WI38 (cell line): ENCODE data around the gene CH25H.
"Not testable (repeated sequence)": the region's sequence is repeated elsewhere in the genome, so short reads cannot be mapped to it uniquely, and the experiment has no call there.

Source experiments
- H3K4me3 ChIP-seq: 2 replicates; pipeline ENCODE4 v1.5.1; 2011; ENCODE audit warnings: low read depth, mild to moderate bottlenecking, control low read depth, low read length
- TF ChIP-seq, protein P1 (sequence below): IDR thresholded peaks from 2 replicates; pipeline ENCODE4 v1.5.1; 2012; ENCODE audit warnings: low read depth, mild to moderate bottlenecking, control low read depth, low read length

Gene CH25H

DNA sequence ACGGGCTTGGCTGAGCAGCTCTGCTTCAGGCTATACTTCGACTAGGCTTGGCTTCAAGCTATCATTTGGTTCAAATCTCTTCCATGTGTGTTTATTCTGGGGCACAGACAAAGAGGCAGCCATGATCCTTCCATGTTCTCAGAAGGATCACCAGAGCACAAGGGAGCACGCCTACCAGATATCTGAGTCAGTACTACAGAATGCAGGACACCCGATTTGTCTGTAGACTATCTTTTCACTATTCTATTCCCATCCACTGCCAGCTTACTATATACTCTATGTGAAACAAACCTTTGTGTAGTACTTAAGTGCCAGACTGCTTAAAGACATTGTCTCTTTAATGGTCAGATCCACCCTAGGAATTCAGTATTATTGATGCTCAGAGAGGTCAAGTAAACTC is 35.1 kb downstream of the CH25H start:
- TF ChIP-seq, protein P1, sequence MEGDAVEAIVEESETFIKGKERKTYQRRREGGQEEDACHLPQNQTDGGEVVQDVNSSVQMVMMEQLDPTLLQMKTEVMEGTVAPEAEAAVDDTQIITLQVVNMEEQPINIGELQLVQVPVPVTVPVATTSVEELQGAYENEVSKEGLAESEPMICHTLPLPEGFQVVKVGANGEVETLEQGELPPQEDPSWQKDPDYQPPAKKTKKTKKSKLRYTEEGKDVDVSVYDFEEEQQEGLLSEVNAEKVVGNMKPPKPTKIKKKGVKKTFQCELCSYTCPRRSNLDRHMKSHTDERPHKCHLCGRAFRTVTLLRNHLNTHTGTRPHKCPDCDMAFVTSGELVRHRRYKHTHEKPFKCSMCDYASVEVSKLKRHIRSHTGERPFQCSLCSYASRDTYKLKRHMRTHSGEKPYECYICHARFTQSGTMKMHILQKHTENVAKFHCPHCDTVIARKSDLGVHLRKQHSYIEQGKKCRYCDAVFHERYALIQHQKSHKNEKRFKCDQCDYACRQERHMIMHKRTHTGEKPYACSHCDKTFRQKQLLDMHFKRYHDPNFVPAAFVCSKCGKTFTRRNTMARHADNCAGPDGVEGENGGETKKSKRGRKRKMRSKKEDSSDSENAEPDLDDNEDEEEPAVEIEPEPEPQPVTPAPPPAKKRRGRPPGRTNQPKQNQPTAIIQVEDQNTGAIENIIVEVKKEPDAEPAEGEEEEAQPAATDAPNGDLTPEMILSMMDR = no peak
- H3K4me3 ChIP-seq = no peak overlapping the region

DNA sequence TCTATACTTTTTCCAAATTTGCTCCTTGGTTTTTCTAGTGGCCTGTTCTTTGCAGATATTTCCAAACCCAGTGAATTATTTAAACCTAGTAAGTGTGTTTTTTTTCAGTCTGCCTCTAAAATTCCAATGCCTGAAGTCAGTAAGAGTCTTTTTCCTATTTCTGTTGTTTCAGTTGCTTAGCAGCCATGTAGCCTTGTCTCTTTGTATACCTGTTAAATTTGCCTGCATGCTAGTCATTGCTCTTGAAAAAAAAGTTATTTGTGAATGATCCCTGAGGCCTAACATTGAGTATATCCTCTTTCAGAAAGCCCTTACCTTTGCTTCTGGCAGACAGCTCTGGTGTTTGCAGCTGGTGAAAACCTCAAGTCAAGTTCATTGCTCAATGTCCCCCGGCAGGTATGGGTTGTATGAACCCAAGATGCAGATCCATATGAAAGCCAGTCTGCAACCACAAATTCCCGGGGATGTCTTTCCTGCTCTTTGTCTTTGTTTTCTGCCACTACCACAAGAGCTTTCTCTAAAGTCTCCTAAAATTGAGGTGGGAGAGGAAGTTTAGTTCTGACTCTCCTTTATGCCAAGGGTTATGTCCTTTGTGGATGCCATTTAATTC is 35.7 kb downstream of the CH25H start:
- TF ChIP-seq, protein P1 = no peak
- H3K4me3 ChIP-seq = no peak overlapping the region

DNA sequence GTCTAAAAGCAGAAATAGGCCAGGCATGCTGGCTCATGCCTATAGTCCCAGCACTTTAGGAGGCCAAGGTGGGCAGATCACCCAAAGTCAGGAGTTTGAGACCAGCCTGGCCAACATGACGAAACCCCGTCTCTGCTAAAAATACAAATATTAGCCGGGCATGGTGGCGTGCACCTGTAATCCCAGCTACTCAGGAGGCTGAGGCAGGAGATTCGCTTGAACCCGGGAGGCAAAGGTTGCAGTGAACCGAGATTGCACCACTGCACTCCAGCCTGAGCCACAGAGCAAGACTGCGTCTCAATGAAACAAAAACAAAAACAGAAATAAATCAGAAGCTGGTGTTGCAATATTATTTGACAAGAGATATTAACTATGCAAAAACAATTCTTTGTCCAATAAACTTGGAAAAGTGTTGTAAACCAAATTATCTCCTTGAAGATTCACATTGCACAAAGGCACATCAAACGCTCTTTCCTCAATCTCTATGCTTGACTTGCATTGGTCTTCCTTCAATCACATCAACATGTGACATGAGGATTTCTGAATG is 38.7 kb downstream of the CH25H start:
- not testable (repeated sequence) for H3K4me3 ChIP-seq

DNA sequence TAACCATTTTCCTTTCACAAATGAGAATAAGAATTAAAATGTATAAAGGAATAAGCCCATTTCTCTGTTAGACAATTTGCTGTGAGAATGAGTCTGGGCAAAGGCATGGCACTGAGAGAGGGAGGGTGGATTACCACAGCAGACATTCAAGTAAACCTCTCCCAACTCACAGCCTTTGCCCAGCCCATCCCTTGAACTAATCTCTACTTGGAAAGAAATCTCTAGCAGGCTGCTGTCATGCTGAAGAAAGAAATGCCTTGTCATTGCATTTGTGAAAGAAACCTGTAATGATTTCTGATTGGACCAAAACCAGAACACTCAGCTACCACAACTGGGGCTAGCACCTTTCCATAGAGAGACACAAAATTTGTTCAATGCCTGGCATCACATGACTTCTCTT is 39.2 kb downstream of the CH25H start:
- no peak overlapping the region for H3K4me3 ChIP-seq
- TF ChIP-seq, protein P1 = no peak

DNA sequence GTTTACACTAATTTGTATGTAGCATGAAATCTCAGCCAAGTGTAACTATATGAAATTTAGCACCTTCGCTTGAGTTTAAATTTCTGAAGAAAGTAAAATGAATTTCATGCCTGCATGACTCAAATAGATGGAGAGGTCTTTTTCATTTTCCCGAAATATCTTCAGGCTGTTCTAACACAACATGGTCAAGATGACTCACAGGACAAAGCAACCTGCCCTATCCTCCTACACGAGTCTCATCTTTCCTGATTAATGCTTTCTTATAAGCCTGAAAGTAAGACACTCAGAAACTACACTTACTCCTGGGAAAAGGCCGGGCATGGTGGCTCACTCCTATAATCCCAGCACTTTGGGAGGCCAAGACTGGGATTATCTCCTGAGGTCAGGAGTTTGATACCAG is 41.2 kb downstream of the CH25H start:
- no peak overlapping the region for H3K4me3 ChIP-seq
- TF ChIP-seq, protein P1 = no peak

DNA sequence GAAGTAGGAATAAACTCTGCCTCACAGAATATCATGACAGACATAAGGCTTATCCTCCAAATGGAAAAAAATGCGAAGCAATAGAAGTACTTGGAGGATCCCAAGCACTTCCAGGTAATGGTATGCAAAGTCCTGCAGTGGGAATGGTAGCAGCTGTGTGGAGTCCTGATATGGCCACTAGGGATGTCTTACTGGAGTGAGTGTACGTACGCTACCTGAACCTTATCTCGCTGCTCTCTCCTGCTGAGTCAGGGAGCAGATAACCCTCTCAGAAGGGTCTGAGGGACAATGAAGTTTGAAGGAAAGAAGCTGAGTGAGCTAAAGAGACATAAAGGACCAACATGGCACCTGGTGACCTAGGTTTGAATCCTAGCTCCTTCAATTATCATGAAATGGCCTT is 42.2 kb downstream of the CH25H start:
- TF ChIP-seq, protein P1 = no peak
- no peak overlapping the region for H3K4me3 ChIP-seq

DNA sequence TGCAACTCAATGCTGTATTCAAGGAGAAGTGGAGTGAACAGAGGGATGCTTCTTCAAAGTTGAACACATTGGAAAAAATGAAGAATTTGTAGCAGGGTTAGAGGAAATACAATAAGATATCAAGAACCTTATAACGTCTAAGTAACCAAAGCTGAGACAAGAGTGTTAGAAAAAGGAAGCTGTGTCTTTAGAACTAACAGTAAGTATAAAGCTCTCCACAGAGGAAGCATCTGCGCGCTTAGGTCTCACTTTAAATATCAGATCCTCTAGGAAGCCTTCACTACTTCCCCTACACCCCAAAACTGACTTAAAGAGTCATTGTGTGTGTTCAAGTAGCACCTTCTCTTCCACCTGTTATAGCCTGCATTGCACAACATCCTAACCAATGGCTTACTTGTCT is 43.0 kb downstream of the CH25H start:
- H3K4me3 ChIP-seq = no peak overlapping the region
- TF ChIP-seq, protein P1 = no peak
